ENCODE measurements around the gene EHD4.

The EHD4 gene

GRCh38 chr15:41872166-41872747 lies 100.1 kb downstream of the EHD4 start:
- TF ChIP-seq, protein P1, sequence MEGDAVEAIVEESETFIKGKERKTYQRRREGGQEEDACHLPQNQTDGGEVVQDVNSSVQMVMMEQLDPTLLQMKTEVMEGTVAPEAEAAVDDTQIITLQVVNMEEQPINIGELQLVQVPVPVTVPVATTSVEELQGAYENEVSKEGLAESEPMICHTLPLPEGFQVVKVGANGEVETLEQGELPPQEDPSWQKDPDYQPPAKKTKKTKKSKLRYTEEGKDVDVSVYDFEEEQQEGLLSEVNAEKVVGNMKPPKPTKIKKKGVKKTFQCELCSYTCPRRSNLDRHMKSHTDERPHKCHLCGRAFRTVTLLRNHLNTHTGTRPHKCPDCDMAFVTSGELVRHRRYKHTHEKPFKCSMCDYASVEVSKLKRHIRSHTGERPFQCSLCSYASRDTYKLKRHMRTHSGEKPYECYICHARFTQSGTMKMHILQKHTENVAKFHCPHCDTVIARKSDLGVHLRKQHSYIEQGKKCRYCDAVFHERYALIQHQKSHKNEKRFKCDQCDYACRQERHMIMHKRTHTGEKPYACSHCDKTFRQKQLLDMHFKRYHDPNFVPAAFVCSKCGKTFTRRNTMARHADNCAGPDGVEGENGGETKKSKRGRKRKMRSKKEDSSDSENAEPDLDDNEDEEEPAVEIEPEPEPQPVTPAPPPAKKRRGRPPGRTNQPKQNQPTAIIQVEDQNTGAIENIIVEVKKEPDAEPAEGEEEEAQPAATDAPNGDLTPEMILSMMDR (IDR thresholded peaks at IDR 0.05; ENCODE audit: insufficient read depth, low read depth, low read length, missing control alignments) = no peak
- H3K4me3 ChIP-seq (ENCODE audit: low read length) = no peak overlapping the region
- peak; percentile 62 for DNase-seq (ENCODE audit: low read depth)

DNA sequence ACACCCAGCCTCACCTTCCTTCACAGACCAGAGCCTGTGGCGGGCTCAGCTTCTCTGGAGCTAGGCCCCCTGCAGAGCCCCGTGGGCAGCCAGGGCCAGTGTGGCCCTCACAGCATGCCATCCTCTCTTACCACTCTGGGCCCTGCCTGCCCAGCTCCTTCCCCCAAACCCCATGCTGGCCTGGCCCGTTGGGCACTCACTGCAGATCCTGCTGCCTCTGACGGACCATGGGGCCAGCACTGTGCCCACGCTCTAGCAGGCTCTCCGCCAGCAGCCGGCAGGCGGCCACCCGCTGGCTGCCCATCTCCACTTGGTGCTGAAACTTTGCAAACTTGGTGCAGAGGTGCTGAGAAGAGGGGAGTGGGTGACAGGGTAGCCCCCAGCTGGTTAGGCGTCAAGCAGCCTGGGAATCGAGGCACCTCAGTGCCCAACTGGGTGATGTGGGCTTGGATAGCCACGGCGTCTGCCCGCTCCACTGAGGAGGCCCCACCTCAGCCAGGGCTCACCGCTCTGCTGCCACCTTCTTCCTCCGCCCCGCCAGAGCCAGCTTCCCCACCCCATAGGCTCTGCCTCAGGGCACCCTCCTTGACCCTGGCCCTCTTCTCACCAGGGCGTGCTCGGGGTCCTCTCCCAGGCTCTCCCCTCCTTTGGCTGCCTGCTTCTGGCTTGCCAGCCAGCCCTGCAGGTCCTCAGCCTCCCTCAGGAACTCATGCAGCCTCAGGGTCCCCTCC lies 101.0 kb downstream of the EHD4 start:
- no peak for DNase-seq (ENCODE audit: low read depth)
- no peak overlapping the region for H3K4me3 ChIP-seq (ENCODE audit: low read length)
- TF ChIP-seq, protein P1 (IDR thresholded peaks at IDR 0.05; ENCODE audit: insufficient read depth, low read depth, low read length, missing control alignments) = no peak

DNA sequence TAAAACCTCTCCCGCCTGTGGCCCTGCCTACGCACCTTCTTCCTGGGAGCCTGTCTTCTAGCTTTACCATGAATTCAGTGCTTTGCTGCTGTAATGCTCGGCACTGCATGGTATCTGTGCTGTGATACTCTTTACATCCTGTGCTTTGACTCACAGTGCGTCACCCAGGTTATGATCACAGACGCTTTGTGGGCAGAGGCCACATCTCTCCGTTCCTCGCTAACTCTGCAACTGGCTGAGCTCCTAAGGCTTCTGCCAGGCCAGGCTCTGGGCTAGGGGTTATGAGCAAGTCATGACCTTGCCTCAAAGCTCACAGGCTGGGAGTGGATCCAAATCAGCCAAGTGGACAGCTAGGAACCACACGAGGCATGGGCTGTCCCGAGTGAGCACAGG lies 101.7 kb downstream of the EHD4 start:
- TF ChIP-seq, protein P1 (IDR thresholded peaks at IDR 0.05; ENCODE audit: insufficient read depth, low read depth, low read length, missing control alignments) = no peak
- no peak overlapping the region for H3K4me3 ChIP-seq (ENCODE audit: low read length)
- DNase-seq (ENCODE audit: low read depth) = peak; percentile 94

- H3K4me3 ChIP-seq (ENCODE audit: low read length) = no peak overlapping the region
- no peak for DNase-seq (ENCODE audit: low read depth)
- TF ChIP-seq, protein P1 (IDR thresholded peaks at IDR 0.05; ENCODE audit: insufficient read depth, low read depth, low read length, missing control alignments) = no peak
Observed at GRCh38 chr15:41869770-41870688, 102.3 kb downstream of the EHD4 start.

DNA sequence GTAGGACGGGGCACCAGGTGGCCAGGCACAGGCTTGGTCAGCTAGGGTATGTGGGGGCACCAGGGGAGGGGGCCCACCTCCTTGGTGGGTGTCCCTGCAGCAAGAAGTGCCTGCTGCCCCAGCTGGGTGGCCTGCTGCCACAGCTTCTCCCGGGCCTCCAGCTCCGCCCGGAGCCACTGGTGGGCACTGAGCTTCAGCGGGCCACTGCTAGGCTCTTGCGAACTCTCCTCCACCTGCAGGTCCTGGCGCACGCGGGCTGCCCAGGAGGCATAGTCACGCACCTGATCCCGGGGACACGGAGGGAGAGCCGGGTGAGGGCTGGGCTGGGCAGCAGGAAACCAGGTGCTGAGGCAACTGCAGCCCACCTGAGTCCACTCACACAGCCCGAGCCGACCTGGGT lies 104.0 kb downstream of the EHD4 start:
- TF ChIP-seq, protein P1 (IDR thresholded peaks at IDR 0.05; ENCODE audit: insufficient read depth, low read depth, low read length, missing control alignments) = no peak
- H3K4me3 ChIP-seq (ENCODE audit: low read length) = no peak overlapping the region
- no peak for DNase-seq (ENCODE audit: low read depth)

DNA sequence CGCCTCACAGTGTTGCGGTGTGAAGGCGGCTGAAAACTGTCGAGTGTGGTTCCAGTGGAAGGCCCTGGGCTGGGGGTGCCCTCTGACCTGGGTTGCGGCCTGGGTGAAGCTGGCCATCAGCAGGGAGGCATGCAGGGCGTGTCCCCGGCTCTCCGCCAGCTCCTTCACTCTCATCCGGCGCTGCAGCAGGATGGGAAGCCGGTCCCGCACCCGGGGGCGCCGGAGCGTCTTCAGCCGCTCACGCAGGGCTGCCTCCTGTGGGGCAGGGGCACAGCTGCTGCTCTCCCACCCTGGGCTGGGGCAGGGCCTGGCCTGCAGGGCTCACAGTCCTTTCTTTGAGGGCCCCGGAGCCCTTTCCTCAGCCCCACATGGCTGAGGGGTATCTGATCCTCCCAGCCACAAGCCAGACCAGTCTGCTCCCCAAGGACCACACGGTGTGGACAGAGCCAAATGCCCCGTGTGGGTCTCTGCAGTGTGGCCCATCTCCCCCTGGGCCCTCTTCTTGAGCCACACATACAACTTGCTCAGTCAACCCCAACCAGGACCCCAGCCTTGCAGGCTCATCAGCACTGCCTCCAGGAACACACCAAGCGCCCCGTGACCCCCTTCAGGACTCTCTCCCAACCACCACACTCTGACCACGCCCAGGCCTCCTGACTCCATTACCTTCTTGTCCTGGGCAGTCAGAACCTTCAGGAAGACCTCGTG lies 105.3 kb downstream of the EHD4 start:
- no peak overlapping the region for H3K4me3 ChIP-seq (ENCODE audit: low read length)
- TF ChIP-seq, protein P1 (IDR thresholded peaks at IDR 0.05; ENCODE audit: insufficient read depth, low read depth, low read length, missing control alignments) = no peak
- DNase-seq (ENCODE audit: low read depth) = no peak
